ENCODE results near the gene SOBP. TPM values are rescaled to one million over a fixed set of nuclear protein-coding genes. Genes with fewer than 3 reads are reported as not detected.

Gene SOBP
- polyA plus RNA-seq, 2 of the 4 experiments (the other 2 are of a cell fraction): 0.18 to 0.53 TPM

- no peak; a peak in 1 of 6 replicates for ATAC-seq
- H3K9me3 ChIP-seq: no peaks in the 10 kb centered on the region
- TF ChIP-seq SREBF2 (IDR thresholded peaks at IDR 0.05): no peak
- TF ChIP-seq, protein P1, sequence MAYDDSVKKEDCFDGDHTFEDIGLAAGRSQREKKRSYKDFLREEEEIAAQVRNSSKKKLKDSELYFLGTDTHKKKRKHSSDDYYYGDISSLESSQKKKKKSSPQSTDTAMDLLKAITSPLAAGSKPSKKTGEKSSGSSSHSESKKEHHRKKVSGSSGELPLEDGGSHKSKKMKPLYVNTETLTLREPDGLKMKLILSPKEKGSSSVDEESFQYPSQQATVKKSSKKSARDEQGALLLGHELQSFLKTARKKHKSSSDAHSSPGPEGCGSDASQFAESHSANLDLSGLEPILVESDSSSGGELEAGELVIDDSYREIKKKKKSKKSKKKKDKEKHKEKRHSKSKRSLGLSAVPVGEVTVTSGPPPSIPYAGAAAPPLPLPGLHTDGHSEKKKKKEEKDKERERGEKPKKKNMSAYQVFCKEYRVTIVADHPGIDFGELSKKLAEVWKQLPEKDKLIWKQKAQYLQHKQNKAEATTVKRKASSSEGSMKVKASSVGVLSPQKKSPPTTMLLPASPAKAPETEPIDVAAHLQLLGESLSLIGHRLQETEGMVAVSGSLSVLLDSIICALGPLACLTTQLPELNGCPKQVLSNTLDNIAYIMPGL (CRISPR knock-in tag; IDR thresholded peaks at IDR 0.05; ENCODE audit: borderline replicate concordance): no peak
- TF ChIP-seq E2F6 (IDR thresholded peaks at IDR 0.05; ENCODE audit: borderline replicate concordance, low read depth): no peak
- TF ChIP-seq, protein P2, sequence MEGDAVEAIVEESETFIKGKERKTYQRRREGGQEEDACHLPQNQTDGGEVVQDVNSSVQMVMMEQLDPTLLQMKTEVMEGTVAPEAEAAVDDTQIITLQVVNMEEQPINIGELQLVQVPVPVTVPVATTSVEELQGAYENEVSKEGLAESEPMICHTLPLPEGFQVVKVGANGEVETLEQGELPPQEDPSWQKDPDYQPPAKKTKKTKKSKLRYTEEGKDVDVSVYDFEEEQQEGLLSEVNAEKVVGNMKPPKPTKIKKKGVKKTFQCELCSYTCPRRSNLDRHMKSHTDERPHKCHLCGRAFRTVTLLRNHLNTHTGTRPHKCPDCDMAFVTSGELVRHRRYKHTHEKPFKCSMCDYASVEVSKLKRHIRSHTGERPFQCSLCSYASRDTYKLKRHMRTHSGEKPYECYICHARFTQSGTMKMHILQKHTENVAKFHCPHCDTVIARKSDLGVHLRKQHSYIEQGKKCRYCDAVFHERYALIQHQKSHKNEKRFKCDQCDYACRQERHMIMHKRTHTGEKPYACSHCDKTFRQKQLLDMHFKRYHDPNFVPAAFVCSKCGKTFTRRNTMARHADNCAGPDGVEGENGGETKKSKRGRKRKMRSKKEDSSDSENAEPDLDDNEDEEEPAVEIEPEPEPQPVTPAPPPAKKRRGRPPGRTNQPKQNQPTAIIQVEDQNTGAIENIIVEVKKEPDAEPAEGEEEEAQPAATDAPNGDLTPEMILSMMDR (IDR thresholded peaks at IDR 0.05): no peak
- TF ChIP-seq EHMT2 (IDR thresholded peaks at IDR 0.05; ENCODE audit: low read depth): no peak
- no peak for TF ChIP-seq KDM1A (IDR thresholded peaks at IDR 0.05; ENCODE audit: low read depth)
- no peak for TF ChIP-seq ZFP36 (IDR thresholded peaks at IDR 0.05; ENCODE audit: borderline replicate concordance, partially characterized antibody)
- no peak for TF ChIP-seq SMC3 (IDR thresholded peaks at IDR 0.05)
- TF ChIP-seq ZSCAN20 (CRISPR knock-in tag; IDR thresholded peaks at IDR 0.05): no peak
- TF ChIP-seq ESRRA (IDR thresholded peaks at IDR 0.05; ENCODE audit: borderline replicate concordance, low read length): no peak
- no peak for TF ChIP-seq CHD2 (IDR thresholded peaks at IDR 0.05; ENCODE audit: low read length, partially characterized antibody)
- no peak for TF ChIP-seq MYC (IDR thresholded peaks at IDR 0.05; ENCODE audit: borderline replicate concordance, low read length)
- no peak overlapping the region for H3K4me2 ChIP-seq
- DNase-seq (ENCODE audit: low read depth in 1 of 2, low spot score in 1 of 2): peak in 1 of 2 experiments; percentile 0
- 29% methylated on average over 3 of the region's 3 CpGs for WGBS (ENCODE audit: missing lambda C conversion rate)
- no peak for FAIRE-seq
- H3K4me3 ChIP-seq: no peak overlapping the region
- H3K4me1 ChIP-seq: no peaks in the 10 kb centered on the region
- ChIA-PET CTCF (interaction anchor here (0.6 kb wide), 1 partner anchor 24 kb away, joined by 3 read pairs; no protein-coding TSS in a partner anchor), POLR2A (no interaction called here)
- no peak overlapping the region for H3K27ac ChIP-seq
These were observed 86.9 kb downstream of the SOBP start for GRCh38 chr6:107576852-107577251.

GRCh38 chr6:107578642-107579341, 88.9 kb downstream of the SOBP start:
- Histone ChIP-seq H3K9me3 (no peaks in the 10 kb centered on the region), H3K4me2 (no peak overlapping the region), H3K4me3 (no peak overlapping the region), H3K27ac (no peak overlapping the region), H3K4me1 (no peaks in the 10 kb centered on the region)
- ChIA-PET POLR2A (no interaction called here), CTCF (no interaction called here)
- no peak for FAIRE-seq
- WGBS (ENCODE audit: missing lambda C conversion rate): 67% methylated on average over 6 of the region's 6 CpGs
- no peak for DNase-seq (ENCODE audit: low read depth in 1 of 2, low spot score in 1 of 2)
- TF ChIP-seq PHF8 (IDR thresholded peaks at IDR 0.05; ENCODE audit: borderline replicate concordance, low read depth) (no peak), E2F6 (IDR thresholded peaks at IDR 0.05; ENCODE audit: borderline replicate concordance, low read depth) (no peak), KDM5A (IDR thresholded peaks at IDR 0.05) (no peak), KDM1A (IDR thresholded peaks at IDR 0.05; ENCODE audit: low read depth) (no peak), POLR2A (IDR thresholded peaks at IDR 0.05; ENCODE audit: low read length) (no peak), RARB (CRISPR knock-in tag; IDR thresholded peaks at IDR 0.05) (no peak), HDAC2 (IDR thresholded peaks at IDR 0.05) (no peak), CHD4 (IDR thresholded peaks at IDR 0.05; ENCODE audit: borderline replicate concordance) (no peak), GATA3 (IDR thresholded peaks at IDR 0.05; ENCODE audit: borderline replicate concordance) (no peak), HOXA7 (CRISPR knock-in tag; IDR thresholded peaks at IDR 0.05) (no peak), HEYL (CRISPR knock-in tag; IDR thresholded peaks at IDR 0.05) (no peak), MAZ (IDR thresholded peaks at IDR 0.05; ENCODE audit: borderline replicate concordance, low read depth, low read length) (no peak), NR3C1 (IDR thresholded peaks at IDR 0.05) (no peak), FOXS1 (CRISPR knock-in tag; IDR thresholded peaks at IDR 0.05) (no peak), FOSB (CRISPR knock-in tag; IDR thresholded peaks at IDR 0.05) (no peak), CBX2 (IDR thresholded peaks at IDR 0.05; ENCODE audit: borderline replicate concordance, low read depth) (no peak), RCOR1 (IDR thresholded peaks at IDR 0.05; ENCODE audit: low read depth, low read length) (no peak)
- TF ChIP-seq, protein P3, sequence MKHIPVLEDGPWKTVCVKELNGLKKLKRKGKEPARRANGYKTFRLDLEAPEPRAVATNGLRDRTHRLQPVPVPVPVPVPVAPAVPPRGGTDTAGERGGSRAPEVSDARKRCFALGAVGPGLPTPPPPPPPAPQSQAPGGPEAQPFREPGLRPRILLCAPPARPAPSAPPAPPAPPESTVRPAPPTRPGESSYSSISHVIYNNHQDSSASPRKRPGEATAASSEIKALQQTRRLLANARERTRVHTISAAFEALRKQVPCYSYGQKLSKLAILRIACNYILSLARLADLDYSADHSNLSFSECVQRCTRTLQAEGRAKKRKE (CRISPR knock-in tag; IDR thresholded peaks at IDR 0.05; ENCODE audit: low read depth): no peak
- TF ChIP-seq, protein P4, sequence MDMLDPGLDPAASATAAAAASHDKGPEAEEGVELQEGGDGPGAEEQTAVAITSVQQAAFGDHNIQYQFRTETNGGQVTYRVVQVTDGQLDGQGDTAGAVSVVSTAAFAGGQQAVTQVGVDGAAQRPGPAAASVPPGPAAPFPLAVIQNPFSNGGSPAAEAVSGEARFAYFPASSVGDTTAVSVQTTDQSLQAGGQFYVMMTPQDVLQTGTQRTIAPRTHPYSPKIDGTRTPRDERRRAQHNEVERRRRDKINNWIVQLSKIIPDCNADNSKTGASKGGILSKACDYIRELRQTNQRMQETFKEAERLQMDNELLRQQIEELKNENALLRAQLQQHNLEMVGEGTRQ (IDR thresholded peaks at IDR 0.05): no peak
- TF ChIP-seq, protein P5, sequence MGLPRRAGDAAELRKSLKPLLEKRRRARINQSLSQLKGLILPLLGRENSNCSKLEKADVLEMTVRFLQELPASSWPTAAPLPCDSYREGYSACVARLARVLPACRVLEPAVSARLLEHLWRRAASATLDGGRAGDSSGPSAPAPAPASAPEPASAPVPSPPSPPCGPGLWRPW (IDR thresholded peaks at IDR 0.05): no peak
- no peak for ATAC-seq

Data from A549 (cell line).